ENCODE data around the gene HSPA1A. TPM values are rescaled to one million over a fixed set of nuclear protein-coding genes. Genes with fewer than 3 reads are reported as not detected.

Gene HSPA1A
- total RNA-seq (100 to 1,000 TPM in 1 of 5 experiments, 10 to 100 TPM in 3, 1 to 10 TPM in 1; 6.7 to 125 (median 30.3) TPM), polyA plus RNA-seq (10 to 100 TPM; 26.0 to 52.5 TPM), total RNA-seq (69.5 reads per million, percentile 78 among the genes with 10 or more reads in this experiment)

DNA sequence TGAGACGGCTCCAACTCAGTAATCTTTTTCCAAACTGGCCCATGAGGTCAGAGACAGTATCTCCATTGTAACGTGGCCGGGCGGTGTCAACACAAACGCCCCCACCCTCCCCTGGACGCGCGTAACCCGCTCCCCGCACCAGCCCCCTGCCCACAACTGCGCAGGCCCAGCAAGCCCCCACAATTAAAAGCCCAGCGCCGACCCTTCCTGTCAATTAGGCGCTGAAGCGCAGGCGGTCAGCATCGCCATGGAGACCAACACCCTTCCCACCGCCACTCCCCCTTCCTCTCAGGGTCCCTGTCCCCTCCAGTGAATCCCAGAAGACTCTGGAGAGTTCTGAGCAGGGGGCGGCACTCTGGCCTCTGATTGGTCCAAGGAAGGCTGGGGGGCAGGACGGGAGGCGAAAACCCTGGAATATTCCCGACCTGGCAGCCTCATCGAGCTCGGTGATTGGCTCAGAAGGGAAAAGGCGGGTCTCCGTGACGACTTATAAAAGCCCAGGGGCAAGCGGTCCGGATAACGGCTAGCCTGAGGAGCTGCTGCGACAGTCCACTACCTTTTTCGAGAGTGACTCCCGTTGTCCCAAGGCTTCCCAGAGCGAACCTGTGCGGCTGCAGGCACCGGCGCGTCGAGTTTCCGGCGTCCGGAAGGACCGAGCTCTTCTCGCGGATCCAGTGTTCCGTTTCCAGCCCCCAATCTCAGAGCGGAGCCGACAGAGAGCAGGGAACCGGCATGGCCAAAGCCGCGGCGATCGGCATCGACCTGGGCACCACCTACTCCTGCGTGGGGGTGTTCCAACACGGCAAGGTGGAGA lies at the start of gene HSPA1A, which contains the start of gene HSPA1L:
Gene HSPA1A, plus strand, starts transcription at position 519 of the 814 bp plus-strand sequence. Its CDS starts 214 bp downstream, at position 733.
Gene HSPA1L, minus strand, starts transcription at position 259 of the 814 bp plus-strand sequence. CDS start 3,311 bp downstream, outside the sequence.
- Histone ChIP-seq H3K27ac (ENCODE audit: low read depth, low read length) (peak within 1 kb of the TSS; percentile 78), H3K27me3 (ENCODE audit: control insufficient read depth in 2 of 2, insufficient read depth in 2 of 2, low read length in 2 of 2) (no peaks in the 10 kb centered on the region), H3K4me3 (ENCODE audit: low read length) (peak within 1 kb of the TSS; percentile 68), H3K4me1 (ENCODE audit: control insufficient read depth in 2 of 2, insufficient read depth in 2 of 2, low read length in 2 of 2) (peaks cover 21 to 30% of the 10 kb centered on the region in 2 donors), H3K9me3 (ENCODE audit: control insufficient read depth in 2 of 3, low read length in 3 of 3) (no peaks in the 10 kb centered on the region), H3K36me3 (ENCODE audit: control insufficient read depth in 2 of 3, insufficient read depth in 3 of 3, low read length in 3 of 3) (peaks cover 0 to 19% (median 0%) of the 10 kb centered on the region in 3 experiments)
- Mint-ChIP-seq H3K4me3 (peak within 1 kb of the TSS; percentile 85 to 96 (median 94)), H3K27ac (peak within 1 kb of the TSS; percentile 86 to 93 (median 90)), H3K36me3 (peaks cover 4 to 18% (median 5%) of the 10 kb centered on the region in 5 donors), H3K9me3 (no peaks in the 10 kb centered on the region), H3K27me3 (no peaks in the 10 kb centered on the region), H3K4me1 (peaks cover 7 to 44% (median 39%) of the 10 kb centered on the region in 7 donors)
- peak; percentile 43 for ATAC-seq
- POLR2A ChIA-PET, result interaction anchor here (0.5 to 3.0 kb wide), 18 partner anchors 9 to 273 kb away, joined by 3 to 24 read pairs (median 5); partner anchors contain the start of genes ABHD16A, DDAH2, GPANK1 and HSPA1B
- peak in 6 of 9 donors; percentile 32 to 81 (median 42) for DNase-seq
- intact Hi-C loops (cut with micrococcal nuclease), result loop anchor here (2.0 kb wide), 4 partner anchors 18 to 76 kb away; partner anchors contain the start of gene VARS1 (in 1 of the 2)
- CTCF ChIA-PET, result interaction anchor here (0.8 to 1.1 kb wide), 3 partner anchors 12 to 85 kb away, joined by 3 to 6 read pairs (median 4); partner anchors contain the start of gene HSPA1B

DNA sequence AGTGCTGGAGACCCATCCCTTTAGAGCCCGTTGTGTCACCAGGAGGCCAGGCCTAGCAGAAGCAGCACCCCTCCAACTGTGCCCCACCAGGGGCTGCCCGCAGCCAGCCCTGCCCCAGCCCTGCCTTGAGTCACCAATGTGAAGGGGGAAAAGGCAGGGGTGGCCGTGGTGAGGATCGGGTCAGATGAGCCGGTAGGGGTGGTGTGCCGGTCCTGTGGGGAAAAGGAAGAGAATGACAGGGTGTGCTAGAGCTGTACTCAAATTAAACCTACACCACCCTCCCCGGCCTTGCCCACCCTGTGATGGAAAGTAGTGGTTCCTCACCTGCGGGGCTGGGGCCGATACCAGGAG lies 49.8 kb upstream of the HSPA1A start:
- Histone ChIP-seq H3K36me3 (ENCODE audit: control insufficient read depth in 2 of 3, insufficient read depth in 3 of 3, low read length in 3 of 3) (no peaks in the 10 kb centered on the region), H3K9me3 (ENCODE audit: control insufficient read depth in 2 of 3, low read length in 3 of 3) (no peaks in the 10 kb centered on the region), H3K27me3 (ENCODE audit: control insufficient read depth in 2 of 2, insufficient read depth in 2 of 2, low read length in 2 of 2) (no peaks in the 10 kb centered on the region), H3K4me3 (ENCODE audit: low read length) (no peak overlapping the region), H3K4me1 (ENCODE audit: control insufficient read depth in 2 of 2, insufficient read depth in 2 of 2, low read length in 2 of 2) (peaks cover 0 to 4% of the 10 kb centered on the region in 2 donors), H3K27ac (ENCODE audit: low read depth, low read length) (no peak overlapping the region)
- H3K27ac Mint-ChIP-seq, result no peak overlapping the region
- intact Hi-C loops (cut with micrococcal nuclease), result no loop called here
- no peak overlapping the region for H3K4me3 Mint-ChIP-seq
- ChIA-PET POLR2A (no interaction called here), CTCF (no interaction called here)
- peaks cover 0 to 2% (median 0%) of the 10 kb centered on the region in 11 donors for H3K9me3 Mint-ChIP-seq
- DNase-seq, result no peak
- H3K4me1 Mint-ChIP-seq, result peaks cover 4 to 29% (median 12%) of the 10 kb centered on the region in 7 donors
- no peaks in the 10 kb centered on the region for H3K27me3 Mint-ChIP-seq
- no peak for ATAC-seq
- H3K36me3 Mint-ChIP-seq, result peaks cover 0 to 20% (median 7%) of the 10 kb centered on the region in 5 donors

DNA sequence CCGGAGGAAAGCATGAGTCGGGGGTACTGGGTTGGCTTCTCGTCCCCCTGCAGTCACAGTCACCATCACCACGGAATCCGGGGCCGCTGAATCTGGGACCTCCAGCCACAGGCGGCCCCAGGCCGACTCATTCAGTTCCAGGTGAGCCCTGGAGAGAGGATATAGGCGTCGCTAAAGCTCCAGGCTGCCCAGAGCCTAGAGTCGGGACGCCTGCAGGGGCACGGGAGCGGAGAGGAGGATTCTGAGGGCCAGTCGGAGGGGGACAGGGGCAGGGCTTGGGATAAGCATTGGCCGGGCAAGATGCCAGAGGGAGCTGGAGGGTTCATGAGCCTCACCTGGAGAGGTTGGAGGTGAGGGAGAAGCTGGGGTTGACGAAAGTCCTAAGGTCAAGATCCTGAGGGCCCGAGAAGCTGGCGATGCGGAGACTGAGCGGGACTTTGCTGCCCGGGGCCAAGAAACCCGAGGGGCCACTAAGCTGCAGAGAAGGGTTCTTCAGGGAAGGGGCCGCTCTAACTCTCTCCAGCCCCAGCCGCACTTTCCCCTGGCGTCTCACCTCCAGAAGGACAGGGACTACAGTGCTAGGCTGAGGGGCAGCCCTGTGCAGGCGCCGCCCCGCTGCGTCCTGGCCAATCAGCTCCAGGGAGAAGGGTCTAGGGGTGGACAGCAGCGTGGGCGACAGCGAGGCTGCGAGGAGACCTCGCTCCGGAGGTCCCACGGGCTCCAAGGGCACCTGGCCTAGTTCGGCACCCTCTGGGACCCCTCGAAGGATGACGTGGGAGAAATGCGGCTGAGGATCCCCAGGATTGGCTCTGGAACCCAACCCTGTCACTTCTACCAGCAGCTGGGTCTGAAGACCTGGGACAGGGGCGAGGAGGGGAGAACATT lies 49.2 kb upstream of the HSPA1A start:
- Histone ChIP-seq H3K27ac (ENCODE audit: low read depth, low read length) (no peak overlapping the region), H3K36me3 (ENCODE audit: control insufficient read depth in 2 of 3, insufficient read depth in 3 of 3, low read length in 3 of 3) (no peaks in the 10 kb centered on the region), H3K4me3 (ENCODE audit: low read length) (no peak overlapping the region), H3K4me1 (ENCODE audit: control insufficient read depth in 2 of 2, insufficient read depth in 2 of 2, low read length in 2 of 2) (peaks cover 3 to 9% of the 10 kb centered on the region in 2 donors), H3K9me3 (ENCODE audit: control insufficient read depth in 2 of 3, low read length in 3 of 3) (no peaks in the 10 kb centered on the region), H3K27me3 (ENCODE audit: control insufficient read depth in 2 of 2, insufficient read depth in 2 of 2, low read length in 2 of 2) (no peaks in the 10 kb centered on the region)
- DNase-seq (no peak), ATAC-seq (no peak)
- POLR2A ChIA-PET, result no interaction called here
- Mint-ChIP-seq H3K27me3 (no peaks in the 10 kb centered on the region), H3K27ac (no peak overlapping the region), H3K36me3 (peaks cover 0 to 19% (median 5%) of the 10 kb centered on the region in 5 donors), H3K4me1 (peaks cover 4 to 35% (median 16%) of the 10 kb centered on the region in 7 donors), H3K4me3 (no peak overlapping the region), H3K9me3 (peaks cover 0 to 3% (median 0%) of the 10 kb centered on the region in 11 donors)
- CTCF ChIA-PET, result interaction anchor here (0.6 kb wide), 1 partner anchor 108 kb away, joined by 3 read pairs; no protein-coding TSS in a partner anchor
- intact Hi-C loops (cut with micrococcal nuclease), result no loop called here

DNA sequence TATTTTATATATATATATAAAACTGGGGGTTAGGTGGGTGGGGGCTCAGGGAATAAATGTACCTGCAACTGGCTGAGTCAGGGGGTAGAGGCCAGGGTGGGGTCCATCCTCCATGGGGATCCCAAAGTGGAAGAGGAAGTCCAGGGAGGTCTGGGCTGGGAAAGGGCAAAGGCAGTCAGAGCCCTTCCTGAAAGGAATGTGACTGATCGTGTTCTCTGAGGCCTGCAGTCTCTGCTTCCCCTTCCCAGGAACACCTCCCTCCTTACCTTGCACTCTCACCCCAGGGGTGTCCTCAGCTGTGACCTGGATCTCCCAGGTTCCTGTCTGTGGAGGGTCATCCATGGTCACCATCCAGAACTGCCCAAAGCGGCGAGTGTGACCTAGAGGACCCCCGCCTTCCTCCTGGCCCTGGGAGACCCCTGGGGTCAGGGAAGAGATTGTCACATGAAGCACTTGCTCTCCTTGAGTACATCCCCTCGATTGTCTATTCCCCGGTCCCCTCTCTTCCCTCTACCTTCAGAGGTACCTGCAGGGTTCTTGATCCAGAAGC lies 48.2 kb upstream of the HSPA1A start:
- H3K4me3 ChIP-seq (ENCODE audit: low read length), result no peak overlapping the region
- intact Hi-C loops (cut with micrococcal nuclease), result no loop called here
- H3K9me3 ChIP-seq (ENCODE audit: control insufficient read depth in 2 of 3, low read length in 3 of 3), result no peaks in the 10 kb centered on the region
- Mint-ChIP-seq H3K4me1 (peaks cover 4 to 42% (median 25%) of the 10 kb centered on the region in 7 donors), H3K36me3 (peaks cover 0 to 20% (median 3%) of the 10 kb centered on the region in 5 donors), H3K9me3 (peaks cover 0 to 5% (median 0%) of the 10 kb centered on the region in 11 donors), H3K4me3 (no peak overlapping the region), H3K27me3 (no peaks in the 10 kb centered on the region), H3K27ac (peak overlapping the region in 1 of 9 donors; percentile 53)
- H3K27me3 ChIP-seq (ENCODE audit: control insufficient read depth in 2 of 2, insufficient read depth in 2 of 2, low read length in 2 of 2), result no peaks in the 10 kb centered on the region
- peaks cover 11 to 18% of the 10 kb centered on the region in 2 donors for H3K4me1 ChIP-seq (ENCODE audit: control insufficient read depth in 2 of 2, insufficient read depth in 2 of 2, low read length in 2 of 2)
- ChIA-PET CTCF (interaction anchor here (0.6 kb wide), 2 partner anchors 109 to 236 kb away, joined by 3 read pairs; no protein-coding TSS in a partner anchor), POLR2A (no interaction called here)
- H3K36me3 ChIP-seq (ENCODE audit: control insufficient read depth in 2 of 3, insufficient read depth in 3 of 3, low read length in 3 of 3), result no peaks in the 10 kb centered on the region
- H3K27ac ChIP-seq (ENCODE audit: low read depth, low read length), result no peak overlapping the region
- no peak for DNase-seq
- no peak for ATAC-seq

DNA sequence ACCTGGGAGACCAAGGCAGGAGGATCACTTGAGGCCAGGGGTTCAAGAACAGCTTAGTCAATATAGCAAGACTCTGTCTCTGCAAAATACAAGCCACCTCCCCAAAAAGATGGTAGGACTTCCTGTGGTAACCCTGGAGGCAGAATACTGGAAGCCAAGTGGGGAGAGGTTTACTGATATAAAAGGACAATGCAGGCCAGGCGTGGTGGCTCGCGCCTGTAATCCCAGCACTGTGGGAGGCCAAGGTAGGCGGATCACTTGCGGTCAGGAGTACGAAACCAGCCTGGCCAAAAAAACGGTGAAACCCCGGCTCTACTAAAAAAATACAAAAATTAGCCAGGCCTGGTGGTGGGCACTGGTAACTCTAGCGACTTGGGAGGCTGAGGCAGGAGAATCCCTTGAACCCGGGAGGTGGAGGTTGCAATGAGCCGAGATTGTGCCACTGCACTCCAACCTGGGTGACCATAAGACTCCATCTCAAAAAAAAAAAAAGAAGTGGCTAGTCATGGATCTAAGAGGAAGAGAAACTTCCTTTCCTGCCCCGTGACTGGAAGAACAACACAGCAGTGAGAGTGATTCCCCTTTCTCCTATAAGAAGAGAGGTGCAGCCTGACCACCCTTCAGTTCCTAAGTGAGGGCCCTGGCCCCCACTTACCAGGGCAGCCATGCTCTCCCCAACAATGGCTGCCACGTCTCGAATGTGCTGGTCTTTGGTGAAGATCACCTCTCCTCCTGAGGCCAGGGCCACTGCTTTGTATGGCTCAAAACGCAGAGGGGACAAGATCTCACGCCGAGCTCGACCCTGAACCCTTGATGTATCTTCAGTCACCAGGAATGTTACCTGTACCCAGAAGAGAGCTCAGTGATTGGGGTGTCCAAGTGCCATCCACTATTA lies 46.7 kb upstream of the HSPA1A start:
- peaks cover 0 to 5% (median 0%) of the 10 kb centered on the region in 11 donors for H3K9me3 Mint-ChIP-seq
- no peak overlapping the region for H3K4me3 Mint-ChIP-seq
- peak overlapping the region in 1 of 9 donors; percentile 62 for H3K27ac Mint-ChIP-seq
- peak; percentile 40 for ATAC-seq
- H3K9me3 ChIP-seq (ENCODE audit: control insufficient read depth in 2 of 3, low read length in 3 of 3), result no peaks in the 10 kb centered on the region
- H3K27ac ChIP-seq (ENCODE audit: low read depth, low read length), result no peak overlapping the region
- no peaks in the 10 kb centered on the region for H3K36me3 ChIP-seq (ENCODE audit: control insufficient read depth in 2 of 3, insufficient read depth in 3 of 3, low read length in 3 of 3)
- no peaks in the 10 kb centered on the region for H3K27me3 ChIP-seq (ENCODE audit: control insufficient read depth in 2 of 2, insufficient read depth in 2 of 2, low read length in 2 of 2)
- peaks cover 23 to 27% of the 10 kb centered on the region in 2 donors for H3K4me1 ChIP-seq (ENCODE audit: control insufficient read depth in 2 of 2, insufficient read depth in 2 of 2, low read length in 2 of 2)
- no peak for DNase-seq
- H3K27me3 Mint-ChIP-seq, result no peaks in the 10 kb centered on the region
- intact Hi-C loops (cut with micrococcal nuclease), result loop anchor here (1.0 to 2.0 kb wide), 4 partner anchors 30 to 88 kb away; partner anchors contain the start of genes DDAH2 (in 1 of the 2) and LY6G5C (in 1 of the 2)
- H3K4me1 Mint-ChIP-seq, result peaks cover 4 to 46% (median 31%) of the 10 kb centered on the region in 7 donors
- ChIA-PET POLR2A (interaction anchor here (0.9 to 1.9 kb wide), 2 partner anchors 23 to 27 kb away, joined by 3 to 6 read pairs; partner anchors contain the start of gene VARS1), CTCF (interaction anchor here (0.7 to 2.2 kb wide), 6 partner anchors 10 to 84 kb away, joined by 3 to 8 read pairs (median 6); partner anchors contain the start of genes CLIC1 and LSM2)
- peaks cover 0 to 20% (median 0%) of the 10 kb centered on the region in 5 donors for H3K36me3 Mint-ChIP-seq
- H3K4me3 ChIP-seq (ENCODE audit: low read length), result no peak overlapping the region
